GM19324 (cell line): ENCODE measurements around the gene LAMTOR2.
A peak's percentile ranks its signal among the peaks of the same experiment; 100 is the strongest.
"Not testable (repeated sequence)": the region's sequence is repeated elsewhere in the genome, so short reads cannot be mapped to it uniquely, and the experiment has no call there.

ENCODE experiments used
- ATAC-seq: cut with Tn5 transposase; IDR thresholded peaks from one replicate; pipeline ENCODE4 v1.9.1; 2021; ENCODE audit warnings: mild to moderate bottlenecking, moderate library complexity; ENCODE audit not compliant: unreplicated experiment, low FRiP score

LAMTOR2 gene

DNA sequence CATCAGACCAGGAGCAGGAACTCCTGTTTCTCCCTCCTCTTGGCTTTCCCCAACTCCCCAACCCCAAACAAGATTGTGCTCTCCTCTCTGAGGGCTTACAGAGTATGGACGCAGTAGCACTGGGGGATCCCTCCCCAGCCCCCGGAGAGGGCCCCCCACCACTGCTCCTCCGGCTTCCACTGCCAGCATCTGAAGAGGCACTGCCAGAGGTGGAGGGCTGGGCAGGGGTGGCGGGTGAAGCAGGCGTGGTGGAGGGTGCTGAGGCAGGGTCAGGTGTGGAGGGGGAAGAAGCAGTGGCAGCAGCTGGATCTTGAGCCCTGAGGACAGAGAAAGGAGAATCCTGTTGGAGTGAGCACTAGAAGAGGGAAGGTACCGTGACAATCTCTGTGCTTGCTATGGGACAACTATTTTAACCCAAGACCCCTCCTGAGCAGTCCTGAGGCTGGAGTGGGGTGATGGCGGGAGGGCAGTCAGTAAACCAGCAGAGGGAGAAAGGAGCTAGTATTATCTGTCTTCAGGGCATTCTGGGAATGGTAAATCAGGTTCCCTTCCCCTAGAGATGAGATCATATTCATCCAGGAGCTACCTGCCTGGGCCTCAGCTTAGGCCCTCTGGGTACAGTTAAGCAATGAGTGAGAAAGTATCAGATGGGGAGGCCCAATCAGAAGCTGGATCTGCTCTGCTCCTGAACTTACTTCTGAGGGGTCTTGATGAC is 3.4 kb upstream of the LAMTOR2 start:
- ATAC-seq, result no peak

DNA sequence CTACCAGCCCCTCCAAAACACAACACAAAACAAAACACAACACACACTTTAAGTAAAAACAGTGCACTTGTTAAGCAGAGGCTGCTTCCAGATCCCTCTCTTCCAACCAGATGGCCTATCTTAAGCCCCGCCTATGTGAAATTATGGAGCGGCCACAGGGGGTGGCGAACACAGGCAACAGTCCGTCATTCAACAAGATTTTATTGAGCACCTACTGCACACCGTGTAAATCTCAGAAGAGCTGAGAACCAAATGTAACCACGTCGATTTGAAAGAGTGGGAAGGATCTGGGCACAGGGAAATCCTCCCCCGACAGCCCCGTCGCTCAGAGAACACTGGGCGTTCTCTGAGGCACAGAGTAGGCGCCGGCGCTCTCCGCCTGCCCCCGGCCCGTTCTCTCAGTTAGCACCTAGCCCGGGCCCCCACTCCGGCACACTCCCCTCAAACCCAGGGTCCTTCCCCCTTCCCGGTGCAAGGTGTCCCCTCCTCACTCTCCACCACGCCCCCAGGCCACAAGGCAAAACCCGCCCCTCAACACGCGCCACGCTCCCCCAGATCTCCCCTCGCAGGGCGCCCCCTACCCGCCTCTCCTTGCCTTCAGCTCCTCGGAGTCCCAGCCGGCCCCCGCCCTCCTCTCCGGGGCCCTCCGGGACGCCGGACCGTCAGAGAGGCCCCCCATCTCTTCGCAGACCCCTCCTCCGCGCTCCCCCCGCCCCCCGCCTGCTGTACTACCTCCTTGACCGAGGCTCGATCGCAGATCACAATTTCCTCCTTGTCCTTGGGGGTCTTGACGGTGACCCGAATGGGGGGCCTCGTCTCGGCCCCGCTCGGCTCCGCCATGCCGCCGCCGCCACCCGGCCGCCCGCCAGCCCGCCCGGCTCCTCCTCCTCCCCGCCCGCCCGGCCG is 1.5 kb upstream of the LAMTOR2 start:
- ATAC-seq, result peak; percentile 17

DNA sequence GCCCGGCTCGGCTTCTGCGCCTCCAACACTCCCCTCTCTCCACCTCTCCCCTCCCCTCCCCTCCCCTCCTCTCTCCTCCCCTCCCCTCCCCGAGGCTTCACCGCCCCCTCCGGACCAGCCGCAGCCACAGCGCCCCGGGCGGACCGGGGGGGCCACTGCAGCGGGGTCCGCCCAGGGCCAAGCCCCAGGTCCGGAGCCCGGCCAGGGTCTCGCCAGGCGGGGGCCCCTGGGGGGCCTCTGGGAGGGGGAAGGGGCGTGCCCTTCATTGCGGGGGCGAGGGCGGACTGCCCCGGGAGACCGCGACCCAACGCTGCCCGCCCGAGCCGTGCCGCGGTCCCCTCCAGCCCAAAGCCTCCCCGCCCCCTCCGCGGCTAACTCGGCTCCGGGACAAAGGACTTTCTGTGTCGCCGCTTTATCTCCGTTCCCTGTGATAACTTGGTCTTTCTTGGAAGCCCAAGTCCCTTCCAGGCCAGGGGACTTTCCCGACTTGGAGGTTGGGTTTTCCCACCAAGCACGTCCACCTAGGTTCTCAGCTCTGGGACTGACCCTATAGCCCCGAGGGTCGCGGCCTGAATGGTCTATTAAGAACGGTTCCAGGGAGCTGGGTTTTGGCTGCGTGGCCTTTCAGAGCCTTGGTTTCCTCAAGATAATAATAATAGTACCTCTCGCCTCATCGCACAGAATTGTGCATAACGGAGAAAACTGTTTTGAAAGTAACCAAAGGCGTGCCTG is 648 bp upstream of the LAMTOR2 start, which contains the start of gene UBQLN4:
TSS of gene UBQLN4 (minus strand) at position 31 of the 732 bp plus-strand sequence. CDS start 97 bp downstream, outside the sequence.
- peak; percentile 58 for ATAC-seq

DNA sequence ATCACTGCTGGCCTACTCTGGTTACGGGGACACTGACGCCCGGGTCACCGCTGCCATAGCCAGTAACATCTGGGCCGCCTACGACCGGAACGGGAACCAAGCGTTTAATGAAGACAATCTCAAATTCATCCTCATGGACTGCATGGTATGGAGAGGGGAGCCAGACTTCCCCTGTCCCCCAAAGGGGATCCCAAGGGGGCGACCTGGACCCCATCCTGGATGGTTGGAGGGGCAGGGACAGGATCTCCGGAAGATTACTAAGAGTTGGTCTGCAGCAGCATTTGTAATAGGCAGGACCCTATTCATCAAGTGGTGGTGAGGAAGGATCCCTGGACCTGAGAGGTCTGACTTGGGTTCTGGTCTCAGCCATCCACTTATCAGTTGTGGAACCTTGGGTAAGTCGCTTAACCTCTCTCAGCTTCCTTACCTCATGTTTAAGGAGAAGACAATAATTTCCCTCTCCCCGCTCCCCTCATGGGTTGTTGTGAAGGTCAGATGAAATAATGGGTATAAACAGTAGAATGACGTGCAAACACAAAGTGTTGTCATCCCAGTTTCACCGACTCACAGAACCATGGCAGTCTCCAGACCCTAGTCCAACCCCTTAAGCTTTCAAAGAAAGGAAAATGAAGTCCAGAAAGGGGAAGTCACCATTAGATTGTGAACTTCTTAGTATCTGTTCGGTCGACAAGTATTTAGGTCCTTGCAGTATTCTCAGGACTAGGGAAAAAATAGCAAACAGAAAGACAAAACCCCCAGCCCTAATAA is 883 bp downstream of the LAMTOR2 start:
- ATAC-seq, result no peak

DNA sequence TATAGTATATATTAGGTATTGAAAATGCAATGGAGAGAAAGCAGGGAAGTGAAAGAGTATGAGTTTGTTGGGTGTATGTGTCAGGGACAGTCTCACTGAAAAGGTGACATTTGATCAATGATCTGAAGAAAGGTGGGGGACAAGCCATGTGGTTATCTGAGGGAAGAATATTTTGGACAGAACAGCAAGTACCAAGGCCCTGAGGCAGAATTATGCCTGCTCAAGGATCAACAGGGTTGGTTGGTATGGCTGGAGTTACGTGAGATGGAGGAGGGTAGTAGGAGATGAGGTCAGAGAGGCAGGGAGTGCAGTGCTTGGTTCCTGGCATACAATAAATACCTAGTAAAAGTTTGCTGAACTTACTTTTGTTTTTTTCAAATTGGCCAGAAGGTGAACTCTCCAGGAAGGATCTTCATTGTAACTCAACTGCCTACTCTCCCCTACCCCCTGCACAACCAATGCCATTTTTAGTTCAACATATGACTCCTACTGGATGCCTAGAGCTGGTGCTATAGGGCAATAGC is 1.8 kb downstream of the LAMTOR2 start:
- ATAC-seq, result no peak

DNA sequence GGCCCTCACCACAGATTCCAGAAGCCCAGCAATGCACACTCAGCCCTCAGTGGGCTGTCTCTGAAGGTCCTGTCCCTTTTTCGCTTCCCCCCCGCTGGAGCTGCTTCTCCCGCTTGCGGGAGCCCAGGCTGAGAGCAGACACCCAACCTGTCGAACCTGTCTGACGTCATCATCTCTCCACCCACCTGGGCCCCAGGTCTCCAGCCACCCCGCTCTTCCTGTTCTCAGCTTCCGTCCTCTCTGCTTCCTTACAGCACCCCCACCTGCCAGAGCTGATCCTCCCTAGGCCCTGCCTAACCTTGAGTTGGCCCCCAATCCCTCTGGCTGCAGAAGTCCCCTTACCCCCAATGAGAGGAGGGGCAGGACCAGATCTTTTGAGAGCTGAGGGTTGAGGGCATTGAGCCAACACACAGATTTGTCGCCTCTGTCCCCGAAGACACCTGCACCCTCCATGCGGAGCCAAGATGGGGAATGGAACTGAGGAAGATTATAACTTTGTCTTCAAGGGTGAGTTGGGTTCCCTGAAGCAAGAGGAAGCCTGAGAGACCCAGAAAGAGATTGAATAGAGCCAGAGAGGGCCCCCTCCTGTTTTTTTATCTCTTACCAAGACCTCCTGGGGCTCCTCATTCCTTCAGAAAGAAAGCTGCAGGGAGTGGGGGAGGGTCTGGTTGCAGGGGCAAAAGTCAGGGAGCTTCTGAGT is 6.5 kb downstream of the LAMTOR2 start, which contains the start of gene RAB25:
TSS of gene RAB25 (plus strand) at position 224 of the 700 bp plus-strand sequence. CDS start at position 465, 241 bp downstream.
- ATAC-seq, result no peak

DNA sequence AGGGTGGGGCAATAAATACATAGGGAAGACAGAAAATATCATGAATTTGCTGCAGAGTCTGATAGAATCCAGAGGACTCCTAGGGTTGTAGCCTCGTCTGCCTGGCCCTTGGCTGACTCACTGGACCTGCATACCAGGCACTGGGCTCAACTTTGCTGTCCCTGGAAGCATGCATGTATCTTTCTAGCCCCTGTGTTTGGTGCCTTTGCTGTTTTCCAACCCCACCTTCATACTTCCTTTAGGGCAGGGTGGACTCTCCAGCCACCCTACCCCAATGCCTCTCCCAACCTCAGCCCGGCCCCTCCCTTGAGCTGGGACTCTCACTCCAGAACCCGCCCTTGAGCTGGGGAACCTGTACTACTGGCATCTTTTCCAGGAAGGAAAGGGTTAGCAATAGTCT is 7.6 kb downstream of the LAMTOR2 start:
- ATAC-seq, result no peak

DNA sequence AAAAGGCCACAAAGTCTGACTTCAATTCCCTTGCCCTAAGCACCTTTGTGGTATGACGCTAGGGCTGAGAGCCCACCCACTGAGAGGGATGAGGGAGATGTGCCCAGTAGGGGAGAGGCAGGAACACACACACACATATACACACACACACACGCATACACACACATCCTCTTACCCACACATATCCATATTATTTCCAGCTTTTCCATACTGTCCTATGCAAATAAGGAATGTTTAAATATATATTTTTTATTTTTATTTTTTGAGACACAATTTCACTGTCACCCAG is 9.4 kb downstream of the LAMTOR2 start:
- ATAC-seq, result no peak

DNA sequence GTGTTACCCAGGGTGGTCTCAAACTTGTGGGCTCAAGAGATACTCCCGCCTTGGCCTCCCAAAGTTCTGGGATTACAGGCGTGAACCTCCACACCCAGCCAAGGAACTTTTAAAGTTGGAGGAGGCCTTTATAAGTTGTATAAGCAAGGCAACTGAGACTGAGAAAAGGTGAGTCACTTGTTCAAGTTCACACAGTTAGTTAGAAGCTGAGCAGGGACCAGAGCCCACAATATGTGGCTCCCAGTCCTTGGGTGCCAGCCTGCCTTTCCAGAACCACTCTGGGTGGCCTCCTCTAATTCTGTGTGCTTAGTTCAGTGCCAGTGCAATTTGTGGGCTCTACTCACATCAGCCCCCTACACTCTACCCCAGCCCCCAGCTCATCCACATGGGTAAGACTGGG is 10.0 kb downstream of the LAMTOR2 start:
- ATAC-seq, result no peak

DNA sequence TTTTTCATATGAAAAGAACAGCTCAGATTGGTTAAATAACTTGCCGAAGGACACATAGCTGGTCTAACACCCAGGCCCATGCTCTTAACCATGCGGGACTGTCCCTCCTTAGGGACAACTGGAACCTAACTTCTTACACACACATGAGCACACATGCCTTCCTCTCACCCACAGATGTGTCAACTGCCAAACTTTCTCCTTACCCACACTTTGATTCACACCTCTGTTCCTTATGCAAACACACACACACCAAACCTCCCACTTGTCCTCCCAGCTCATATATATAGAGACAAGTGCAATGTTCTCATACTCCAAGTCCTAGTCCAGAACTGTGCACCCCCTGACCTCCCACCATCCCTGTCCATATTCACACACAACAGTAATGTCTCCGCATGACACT is 10.6 kb downstream of the LAMTOR2 start:
- no peak for ATAC-seq

DNA sequence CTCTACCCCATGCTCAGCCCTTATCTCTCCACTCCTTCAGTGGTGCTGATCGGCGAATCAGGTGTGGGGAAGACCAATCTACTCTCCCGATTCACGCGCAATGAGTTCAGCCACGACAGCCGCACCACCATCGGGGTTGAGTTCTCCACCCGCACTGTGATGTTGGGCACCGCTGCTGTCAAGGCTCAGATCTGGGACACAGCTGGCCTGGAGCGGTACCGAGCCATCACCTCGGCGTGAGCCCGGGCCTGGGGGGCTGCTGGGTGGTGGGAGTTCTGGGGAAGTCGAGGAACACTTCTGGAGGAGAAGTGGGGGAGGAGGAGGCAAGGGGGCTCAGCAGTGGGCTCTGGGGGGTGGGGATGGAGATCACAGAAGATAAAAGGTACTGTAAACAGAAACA is 11.3 kb downstream of the LAMTOR2 start:
- ATAC-seq, result no peak

DNA sequence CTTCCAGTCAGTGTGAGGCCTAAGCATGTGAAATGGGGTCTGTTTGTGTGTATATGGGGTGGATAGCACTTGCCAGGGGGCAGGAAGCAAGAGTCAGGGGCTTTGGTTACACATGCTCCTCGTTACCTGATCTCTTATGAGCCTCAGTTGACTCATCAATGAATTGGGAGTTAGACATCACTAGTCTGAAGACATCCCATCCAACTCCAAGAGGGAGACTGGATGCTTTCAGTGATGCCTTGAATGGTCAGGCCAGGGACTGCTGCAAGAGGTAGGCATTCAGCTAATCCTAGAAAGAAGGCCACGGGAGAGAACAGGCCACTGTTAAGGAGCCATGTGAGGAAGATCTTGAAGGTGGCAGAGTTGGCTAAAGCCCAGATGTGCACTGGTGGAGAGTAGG is 12.7 kb downstream of the LAMTOR2 start:
- ATAC-seq, result no peak

DNA sequence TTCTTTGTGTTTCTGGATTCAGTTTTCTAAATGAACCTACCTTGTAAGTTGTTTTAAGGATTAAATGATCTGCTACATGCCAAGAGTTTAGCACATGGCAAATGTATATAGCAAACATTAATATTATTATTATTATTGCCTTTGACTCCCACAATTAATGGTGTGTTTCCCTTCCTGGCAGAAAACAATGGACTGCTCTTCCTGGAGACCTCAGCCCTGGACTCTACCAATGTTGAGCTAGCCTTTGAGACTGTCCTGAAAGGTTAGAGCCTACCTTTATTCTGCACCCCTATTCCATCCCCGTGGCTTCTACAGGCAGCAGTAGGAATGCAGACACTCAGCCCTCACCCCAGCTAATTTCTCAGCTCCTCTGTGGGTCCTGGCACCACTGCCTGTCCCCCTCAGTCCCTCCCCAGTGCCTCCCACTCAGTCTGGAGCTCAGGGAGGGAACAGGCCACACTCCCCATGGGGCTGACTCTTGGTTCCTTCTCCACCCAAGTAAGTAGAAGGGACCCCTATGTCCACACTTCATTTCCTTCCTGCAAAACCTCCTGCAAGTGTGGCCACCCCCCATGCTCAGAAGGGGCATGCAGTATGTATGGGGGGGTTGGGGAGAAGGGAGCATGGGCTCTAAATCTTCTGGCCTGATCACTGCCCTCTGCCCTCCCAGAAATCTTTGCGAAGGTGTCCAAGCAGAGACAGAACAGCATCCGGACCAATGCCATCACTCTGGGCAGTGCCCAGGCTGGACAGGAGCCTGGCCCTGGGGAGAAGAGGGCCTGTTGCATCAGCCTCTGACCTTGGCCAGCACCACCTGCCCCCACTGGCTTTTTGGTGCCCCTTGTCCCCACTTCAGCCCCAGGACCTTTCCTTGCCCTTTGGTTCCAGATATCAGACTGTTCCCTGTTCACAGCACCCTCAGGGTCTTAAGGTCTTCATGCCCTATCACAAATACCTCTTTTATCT is 15.2 kb downstream of the LAMTOR2 start:
- no peak for ATAC-seq

DNA sequence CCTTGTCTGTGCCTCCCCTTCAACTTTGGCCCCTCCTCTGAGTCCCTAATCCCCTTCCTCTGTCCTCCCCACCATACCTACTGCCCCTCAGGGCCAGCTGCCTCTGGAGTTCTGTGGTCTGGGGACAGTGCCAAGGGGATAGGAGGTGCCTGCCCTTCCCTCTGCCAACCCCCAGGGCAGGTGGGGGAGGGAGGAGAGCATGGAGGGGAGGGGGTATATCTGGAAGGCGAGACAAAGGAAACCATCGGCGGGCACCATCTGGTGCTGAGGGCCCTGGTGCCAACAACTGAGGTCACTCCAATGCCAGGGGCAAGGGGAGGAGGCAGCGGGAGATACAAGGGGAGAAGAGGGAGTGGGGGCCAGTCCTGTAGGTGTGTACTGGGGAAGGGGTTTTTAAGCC is 16.0 kb downstream of the LAMTOR2 start:
- ATAC-seq, result no peak

DNA sequence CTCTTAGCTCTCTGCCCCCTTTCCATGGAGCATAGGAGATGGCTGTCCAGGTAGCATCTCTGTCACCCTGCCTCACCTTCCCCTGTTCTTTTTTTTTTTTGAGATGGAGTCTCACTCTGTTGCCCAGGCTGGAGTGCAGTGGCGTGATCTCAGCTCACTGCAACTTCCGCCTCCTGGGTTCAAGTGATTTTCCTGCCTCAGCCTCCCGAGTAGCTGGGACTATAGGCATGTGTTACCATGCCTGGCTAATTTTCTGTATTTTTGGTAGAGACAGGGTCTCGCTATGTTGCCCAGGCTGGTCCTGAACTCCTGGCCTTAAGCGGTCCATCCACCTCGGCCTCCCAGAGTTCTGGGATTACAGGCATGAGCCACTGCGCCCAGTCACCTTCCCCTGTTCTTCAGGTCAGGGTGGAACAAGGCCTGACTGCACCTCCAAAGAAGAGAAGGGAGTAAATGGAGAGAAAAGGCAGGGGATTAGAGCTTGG is 16.8 kb downstream of the LAMTOR2 start:
- not testable (repeated sequence) for ATAC-seq

DNA sequence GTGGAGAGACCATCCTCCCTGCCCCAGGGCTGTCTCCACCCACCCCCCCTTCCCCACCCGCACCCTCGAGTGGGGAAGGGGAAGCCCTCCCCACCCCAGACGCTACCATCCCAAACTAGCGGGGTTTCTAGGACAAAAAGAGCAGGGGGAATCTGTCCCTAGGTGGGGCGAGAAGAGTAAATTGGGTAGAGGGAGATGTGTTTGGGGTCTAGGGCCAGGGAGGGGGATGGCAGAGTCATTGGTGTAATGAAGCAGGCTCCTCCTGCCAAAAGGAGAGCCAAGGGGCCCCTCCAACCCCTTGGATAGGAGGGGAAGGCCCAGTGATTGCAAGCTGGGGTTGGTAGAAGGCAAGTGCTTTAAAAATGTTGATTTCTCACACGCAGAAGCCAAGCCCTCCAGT is 17.7 kb downstream of the LAMTOR2 start:
- ATAC-seq, result no peak

DNA sequence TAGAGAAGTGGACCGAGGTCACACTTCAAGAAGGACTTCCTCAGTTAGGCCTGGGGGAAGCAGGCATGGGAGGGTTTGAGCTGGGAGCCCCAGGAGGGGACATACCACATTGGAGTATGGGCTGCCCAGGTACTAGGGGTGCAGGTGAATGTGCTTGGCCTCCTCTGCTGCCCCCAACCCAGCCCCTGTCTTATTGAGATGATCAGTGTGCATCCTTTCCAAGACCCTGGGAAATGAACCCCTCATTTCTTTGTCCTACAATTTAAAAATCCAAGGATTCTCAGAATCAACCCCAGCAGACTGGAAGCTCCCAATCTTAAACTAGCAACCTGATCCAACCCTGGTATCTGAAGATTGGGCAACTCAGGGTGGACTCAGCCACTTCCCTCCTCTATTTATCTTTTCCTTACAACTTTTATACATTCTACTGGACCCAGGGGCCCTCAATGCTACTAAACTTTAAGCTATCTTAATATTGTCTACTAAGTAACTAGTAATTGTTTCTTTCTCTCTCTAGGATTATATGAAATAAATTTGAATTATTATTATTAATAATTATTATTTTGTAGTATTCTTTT is 18.6 kb downstream of the LAMTOR2 start:
- ATAC-seq, result no peak

DNA sequence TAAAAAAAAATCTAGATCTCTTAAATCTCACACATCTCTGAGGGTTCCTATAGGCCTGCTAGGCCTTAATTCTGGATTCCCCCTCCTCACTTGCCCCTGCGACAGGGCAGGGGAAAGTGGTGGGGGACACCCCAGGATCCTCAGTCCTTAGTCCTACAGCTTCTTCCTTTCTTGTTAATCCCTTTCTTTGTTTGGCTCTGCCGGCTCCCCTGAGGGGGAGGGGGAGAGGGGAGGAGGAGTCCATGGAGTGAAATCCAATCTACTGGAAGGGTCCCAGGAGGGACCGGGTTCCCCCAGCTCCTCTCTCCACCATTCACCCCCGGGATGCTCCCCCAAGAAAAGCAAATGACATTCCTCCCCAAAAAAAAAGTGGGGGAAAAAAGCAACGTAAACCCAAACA is 19.2 kb downstream of the LAMTOR2 start:
- no peak for ATAC-seq
